ENCODE results near the gene MTAP.

DNA sequence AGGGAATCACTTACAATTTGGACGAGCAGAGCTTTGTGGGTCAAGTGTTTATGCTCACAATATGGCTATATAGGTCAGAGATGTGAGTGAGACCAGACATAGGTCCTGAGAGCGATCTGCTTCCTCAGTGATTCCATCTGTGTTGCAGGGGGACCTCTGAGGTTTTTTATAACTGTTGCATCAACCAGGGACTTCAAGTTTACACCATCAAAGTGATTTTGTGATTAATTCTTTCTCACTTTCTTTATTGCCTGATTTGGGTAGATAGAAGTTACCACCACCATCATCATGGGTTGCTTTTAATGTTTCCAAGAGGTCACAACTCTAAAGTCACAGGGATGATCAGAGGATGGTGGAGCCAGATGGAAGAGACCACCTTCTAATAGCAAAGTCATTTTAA is 7.0 kb upstream of the MTAP start:
- TF ChIP-seq, protein P1, sequence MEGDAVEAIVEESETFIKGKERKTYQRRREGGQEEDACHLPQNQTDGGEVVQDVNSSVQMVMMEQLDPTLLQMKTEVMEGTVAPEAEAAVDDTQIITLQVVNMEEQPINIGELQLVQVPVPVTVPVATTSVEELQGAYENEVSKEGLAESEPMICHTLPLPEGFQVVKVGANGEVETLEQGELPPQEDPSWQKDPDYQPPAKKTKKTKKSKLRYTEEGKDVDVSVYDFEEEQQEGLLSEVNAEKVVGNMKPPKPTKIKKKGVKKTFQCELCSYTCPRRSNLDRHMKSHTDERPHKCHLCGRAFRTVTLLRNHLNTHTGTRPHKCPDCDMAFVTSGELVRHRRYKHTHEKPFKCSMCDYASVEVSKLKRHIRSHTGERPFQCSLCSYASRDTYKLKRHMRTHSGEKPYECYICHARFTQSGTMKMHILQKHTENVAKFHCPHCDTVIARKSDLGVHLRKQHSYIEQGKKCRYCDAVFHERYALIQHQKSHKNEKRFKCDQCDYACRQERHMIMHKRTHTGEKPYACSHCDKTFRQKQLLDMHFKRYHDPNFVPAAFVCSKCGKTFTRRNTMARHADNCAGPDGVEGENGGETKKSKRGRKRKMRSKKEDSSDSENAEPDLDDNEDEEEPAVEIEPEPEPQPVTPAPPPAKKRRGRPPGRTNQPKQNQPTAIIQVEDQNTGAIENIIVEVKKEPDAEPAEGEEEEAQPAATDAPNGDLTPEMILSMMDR (IDR thresholded peaks at IDR 0.05), result no peak
- no peak for TF ChIP-seq POLR2A (IDR thresholded peaks at IDR 0.05)
